ENCODE measurements around the gene SMIM45.

SMIM45 gene

DNA sequence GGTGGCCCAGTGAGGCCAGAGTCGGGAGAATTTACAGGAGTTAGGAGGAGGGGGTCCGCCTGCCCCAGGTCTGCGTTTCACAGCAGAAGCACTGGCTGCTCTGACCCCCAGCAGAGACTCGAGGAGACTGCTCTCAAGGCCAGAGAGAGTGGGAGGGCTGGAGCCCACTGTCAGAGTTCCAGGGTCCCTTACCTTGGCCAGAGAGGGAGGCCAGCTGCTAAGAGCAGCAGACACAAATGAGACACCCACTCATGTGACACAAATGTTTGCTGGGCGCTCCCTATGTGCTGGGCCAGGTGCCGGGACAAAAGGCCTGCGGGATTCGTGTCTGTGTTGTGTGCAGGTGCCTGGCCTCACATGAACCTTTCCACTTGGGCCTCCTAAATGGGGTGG is 22.5 kb upstream of the SMIM45 start:
- Histone ChIP-seq H4K20me1 (replicated peaks in 1 of 2; ENCODE audit: control insufficient read depth in 1 of 2, insufficient read depth in 2 of 2, low read length in 2 of 2) (peaks cover 6% of the 10 kb centered on the region in 2 experiments), H3K9me3 (ENCODE audit: insufficient read depth in 2 of 2, low read depth in 1 of 2, low read length in 1 of 2) (no peaks in the 10 kb centered on the region), H4K5ac (ENCODE audit: insufficient read length, low read depth, low read length) (no peak overlapping the region), H2BK20ac (ENCODE audit: low read length) (no peak overlapping the region), H2BK120ac (replicated peaks; ENCODE audit: low read depth, low read length) (no peak overlapping the region), H2BK15ac (ENCODE audit: low read length) (no peak overlapping the region), H3K4ac (replicated peaks; ENCODE audit: insufficient read length, low read depth, low read length) (no peak overlapping the region), H3K27ac (ENCODE audit: low read depth, low read length) (no peak overlapping the region), H4K8ac (ENCODE audit: extremely low read depth, insufficient read depth, low read length) (no peak overlapping the region), H3K14ac (ENCODE audit: insufficient read length) (no peak overlapping the region), H3K4me3 (ENCODE audit: extremely low read depth in 1 of 4, insufficient read depth in 2 of 4, low read depth in 3 of 4, low read length in 4 of 4) (no peak overlapping the region), H3K36me3 (ENCODE audit: control insufficient read depth in 2 of 4, insufficient read depth in 4 of 4, low read length in 3 of 4) (no peaks in the 10 kb centered on the region), H4K91ac (replicated peaks; ENCODE audit: insufficient read length, low read length) (no peak overlapping the region), H2AK5ac (ENCODE audit: low read depth, low read length) (no peak overlapping the region), H3K4me1 (replicated peaks in 1 of 4; ENCODE audit: control insufficient read depth in 3 of 4, insufficient read depth in 4 of 4, low read length in 3 of 4) (peaks cover 0 to 24% (median 13%) of the 10 kb centered on the region in 4 experiments; a peak in 6 of 7 replicates), H3K18ac (ENCODE audit: extremely low read depth, low read length) (no peak overlapping the region), H3K23me2 (ENCODE audit: low read depth, low read length) (peaks cover 4% of the 10 kb centered on the region; the same call in 1 of the 2 replicates), H2BK5ac (ENCODE audit: low read depth, low read length) (no peak overlapping the region), H3K79me1 (ENCODE audit: low read depth, low read length) (no peaks in the 10 kb centered on the region), H3K23ac (ENCODE audit: insufficient read length) (no peak overlapping the region), H3K9ac (replicated peaks in 1 of 4; ENCODE audit: extremely low read depth in 1 of 4, low read depth in 3 of 4, low read length in 3 of 4) (no peak overlapping the region), H3K4me2 (ENCODE audit: insufficient read depth in 1 of 2, low read depth in 2 of 2, low read length in 2 of 2) (no peak overlapping the region), H2AFZ (ENCODE audit: low read length) (no peak overlapping the region), H2BK12ac (ENCODE audit: low read depth, low read length) (no peak overlapping the region), H3K56ac (replicated peaks; ENCODE audit: insufficient read length, low read depth, low read length) (no peak overlapping the region), H3K27me3 (replicated peaks in 1 of 4; ENCODE audit: control insufficient read depth in 3 of 4, extremely low read depth in 1 of 4, insufficient read depth in 3 of 4, low read length in 3 of 4) (peaks cover 11 to 42% (median 30%) of the 10 kb centered on the region in 4 experiments), H3K79me2 (ENCODE audit: control insufficient read depth in 1 of 2, insufficient read depth in 2 of 2, low read length in 2 of 2) (no peaks in the 10 kb centered on the region)
- ChIA-PET CTCF (ENCODE audit: partially characterized antibody) (interaction anchor here (1.1 to 5.9 kb wide), 4 partner anchors 9 to 232 kb away, joined by 3 to 77 read pairs (median 8); no protein-coding TSS in a partner anchor), POLR2A (ENCODE audit: partially characterized antibody) (interaction anchor here (0.7 to 3.7 kb wide), 11 partner anchors 8 to 241 kb away, joined by 3 to 17 read pairs (median 5); partner anchors contain the start of genes CENPM and SNU13)
- DNase-seq (ENCODE audit: low read depth in 1 of 2, low spot score in 2 of 2) (no peak), FAIRE-seq (no peak)
- 86% methylated on average over 8 of the region's 8 CpGs; no CpG with 5 or more reads in 1 of the 2 experiments for WGBS, 2 experiments (ENCODE audit: extremely low coverage in 1 of 2, insufficient coverage in 1 of 2, insufficient read length in 1 of 2, insufficient replicate concordance in 2 of 2, low coverage in 1 of 2, low lambda C conversion rate in 2 of 2, missing lambda C conversion rate in 1 of 2)
- TF ChIP-seq NANOG (IDR thresholded peaks at IDR 0.05; ENCODE audit: insufficient read depth, low read depth, low read length, poor library complexity, severe bottlenecking) (no peak), PHF8 (conservative IDR thresholded peaks at IDR 0.05; ENCODE audit: low read depth, low read length) (no peak), CHD2 (IDR thresholded peaks at IDR 0.05; ENCODE audit: low read length) (no peak), YY1 (IDR thresholded peaks at IDR 0.05; ENCODE audit: low read depth, low read length) (no peak), HDAC2 (IDR thresholded peaks at IDR 0.05; ENCODE audit: borderline replicate concordance in 1 of 2, low read depth in 2 of 2, low read length in 2 of 2) (no peak), CHD1 (IDR thresholded peaks at IDR 0.05; ENCODE audit: low read depth, low read length) (no peak), HDAC6 (IDR thresholded peaks at IDR 0.05; ENCODE audit: low read depth, low read length) (no peak), TAF7 (optimal IDR thresholded peaks at IDR 0.05; ENCODE audit: borderline replicate concordance, low read depth, low read length) (no peak), SAP30 (IDR thresholded peaks at IDR 0.05; ENCODE audit: insufficient read depth, insufficient replicate concordance, low read length) (no peak), ASH2L (IDR thresholded peaks at IDR 0.05; ENCODE audit: low read length) (no peak), KDM5A (IDR thresholded peaks at IDR 0.05; ENCODE audit: low read length) (no peak), ZNF274 (IDR thresholded peaks at IDR 0.05; ENCODE audit: borderline replicate concordance, extremely low read depth, low read length) (no peak), GTF2F1 (IDR thresholded peaks at IDR 0.05; ENCODE audit: borderline replicate concordance, low read depth, low read length) (no peak)
- TF ChIP-seq, protein P1, sequence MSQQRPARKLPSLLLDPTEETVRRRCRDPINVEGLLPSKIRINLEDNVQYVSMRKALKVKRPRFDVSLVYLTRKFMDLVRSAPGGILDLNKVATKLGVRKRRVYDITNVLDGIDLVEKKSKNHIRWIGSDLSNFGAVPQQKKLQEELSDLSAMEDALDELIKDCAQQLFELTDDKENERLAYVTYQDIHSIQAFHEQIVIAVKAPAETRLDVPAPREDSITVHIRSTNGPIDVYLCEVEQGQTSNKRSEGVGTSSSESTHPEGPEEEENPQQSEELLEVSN (IDR thresholded peaks at IDR 0.05): no peak

All from H1 (cell line).